Stimulated activated CD8-positive, alpha-beta memory T cell treated with anti-CD3 and anti-CD28 coated beads, Interleukin-12 subunit alpha, Interleukin-12 subunit beta, amount 100 ng/mL, for 1 hour (primary cell): ENCODE results near the gene OR6C2.
"Not testable (repeated sequence)": the region's sequence is repeated elsewhere in the genome, so short reads cannot be mapped to it uniquely, and the experiment has no call there.

Experiments
- DNase-seq: peaks from one replicate; pipeline ENCODE4 v3.0.0-alpha.2; 2020; ENCODE audit warnings: low read depth

The OR6C2 gene

DNA sequence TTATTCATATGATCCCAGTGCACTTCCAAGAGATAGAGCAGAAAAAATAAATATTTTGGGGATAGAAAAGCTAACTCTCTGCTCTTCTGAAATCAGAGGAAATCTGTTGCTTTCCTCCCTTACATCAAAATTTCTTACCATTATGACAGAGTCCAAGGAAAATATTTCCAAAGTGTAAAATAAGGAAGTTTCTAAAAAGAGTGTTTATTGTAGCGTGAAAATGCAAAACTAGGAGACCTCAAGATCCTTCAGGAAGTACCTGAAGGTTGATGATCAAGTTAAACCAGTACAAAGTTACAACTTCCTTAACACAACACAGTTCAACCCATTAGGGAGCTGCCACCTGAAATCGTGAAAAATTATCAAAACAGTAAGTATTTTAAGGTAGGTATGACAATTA, at the start of gene OR6C2:
Gene OR6C2 (plus strand): TSS at position 301 of the 400 bp plus-strand sequence. CDS start 8,138 bp downstream, outside the sequence.
- no peak for DNase-seq

DNA sequence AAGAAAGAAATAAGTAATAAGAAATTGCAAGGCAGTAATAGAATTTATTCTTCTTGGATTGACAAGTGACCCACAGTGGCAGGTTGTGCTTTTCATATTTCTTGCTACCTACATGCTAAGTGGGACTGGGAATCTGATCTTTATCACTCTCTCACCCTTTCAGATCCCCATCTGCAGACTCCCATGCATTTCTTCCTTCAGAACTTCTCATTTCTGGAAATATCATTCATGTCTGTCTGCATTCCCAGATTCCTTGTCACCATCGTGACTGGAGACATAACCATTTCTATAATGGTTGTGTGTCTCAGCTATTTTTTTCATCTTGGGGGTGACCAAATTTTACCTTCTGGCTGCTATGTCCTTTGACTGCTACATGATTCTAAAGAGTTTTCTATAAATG, 47.5 kb upstream of the OR6C2 start:
- no peak for DNase-seq

DNA sequence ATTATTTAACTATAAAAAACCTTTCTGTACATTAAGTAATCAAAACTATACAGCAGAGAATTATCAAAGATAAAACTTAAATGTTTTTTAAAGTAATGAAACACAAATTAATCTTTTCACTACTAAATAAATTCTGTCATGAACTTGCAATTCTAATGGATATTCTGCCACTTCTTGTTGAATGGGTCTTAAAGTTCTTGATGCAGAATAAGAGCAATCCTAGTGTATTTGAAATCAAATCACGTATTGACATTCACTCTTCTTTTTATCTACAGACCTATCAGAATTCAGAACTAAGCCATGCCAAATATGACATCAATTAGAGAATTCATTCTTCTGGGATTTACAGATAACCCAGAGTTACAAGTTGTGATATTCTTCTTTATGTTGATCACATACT, 43.6 kb upstream of the OR6C2 start, which contains the start of gene OR6C65:
Gene OR6C65 (plus strand): TSS at position 301 of the 400 bp plus-strand sequence. CDS start 0 bp downstream, at position 301.
- DNase-seq, result no peak

DNA sequence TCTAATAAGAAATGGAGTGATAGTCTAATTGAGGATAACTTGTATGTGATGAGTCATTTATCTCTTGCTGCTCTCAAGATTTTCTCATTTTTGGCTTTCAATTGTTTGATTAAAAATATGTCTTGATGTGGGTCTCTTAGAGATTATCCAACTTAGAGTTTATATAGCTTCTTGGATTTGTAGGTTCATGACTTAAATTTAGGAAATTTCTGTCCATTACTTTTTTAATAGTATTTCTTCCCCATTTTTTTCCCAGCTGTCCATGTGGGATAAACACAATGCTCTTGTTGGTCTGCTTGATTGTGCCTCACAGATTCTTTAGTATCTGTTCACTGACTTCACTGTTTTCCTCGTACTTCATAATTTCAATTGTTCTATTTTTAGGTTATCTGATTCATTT, 36.0 kb upstream of the OR6C2 start:
- no peak for DNase-seq

DNA sequence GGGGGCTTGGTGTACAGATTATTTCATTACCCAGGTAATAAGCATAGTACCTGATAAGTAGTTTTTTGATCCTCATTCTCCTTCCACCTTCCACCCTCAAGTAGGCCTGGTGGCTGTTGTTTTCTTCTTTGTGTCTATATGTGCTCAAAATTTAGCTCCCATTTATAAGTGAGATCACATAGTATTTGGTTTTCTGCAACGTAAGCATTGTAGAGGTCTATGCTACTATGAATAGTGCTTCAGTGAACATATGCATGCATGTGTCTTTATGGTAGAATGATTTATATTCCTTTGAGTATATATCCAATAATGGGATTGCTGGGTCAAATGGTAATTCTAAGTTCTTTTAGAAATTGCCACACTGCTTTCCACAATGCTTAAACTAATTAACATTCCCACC, 34.7 kb upstream of the OR6C2 start:
- not testable (repeated sequence) for DNase-seq

DNA sequence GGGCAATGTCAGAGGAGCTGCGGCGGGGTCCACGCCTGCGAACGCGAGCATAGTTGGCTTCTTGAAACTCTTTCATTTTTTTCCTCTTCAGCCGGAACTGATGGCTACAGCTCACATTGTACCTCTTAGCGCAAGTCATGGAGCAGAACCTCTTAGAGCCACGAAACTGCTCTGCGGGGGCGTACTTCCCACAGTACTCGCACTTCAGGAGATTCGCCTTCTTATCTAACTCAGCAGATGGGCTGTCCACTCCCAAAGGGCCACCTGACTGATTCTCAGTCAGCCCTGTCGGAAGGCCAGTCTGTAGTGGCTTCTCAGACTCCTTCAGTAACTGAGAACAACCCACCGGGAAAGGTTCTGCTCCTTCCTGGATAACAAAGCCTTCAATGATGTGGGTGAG, 31.7 kb upstream of the OR6C2 start:
- DNase-seq, result not testable (repeated sequence)

DNA sequence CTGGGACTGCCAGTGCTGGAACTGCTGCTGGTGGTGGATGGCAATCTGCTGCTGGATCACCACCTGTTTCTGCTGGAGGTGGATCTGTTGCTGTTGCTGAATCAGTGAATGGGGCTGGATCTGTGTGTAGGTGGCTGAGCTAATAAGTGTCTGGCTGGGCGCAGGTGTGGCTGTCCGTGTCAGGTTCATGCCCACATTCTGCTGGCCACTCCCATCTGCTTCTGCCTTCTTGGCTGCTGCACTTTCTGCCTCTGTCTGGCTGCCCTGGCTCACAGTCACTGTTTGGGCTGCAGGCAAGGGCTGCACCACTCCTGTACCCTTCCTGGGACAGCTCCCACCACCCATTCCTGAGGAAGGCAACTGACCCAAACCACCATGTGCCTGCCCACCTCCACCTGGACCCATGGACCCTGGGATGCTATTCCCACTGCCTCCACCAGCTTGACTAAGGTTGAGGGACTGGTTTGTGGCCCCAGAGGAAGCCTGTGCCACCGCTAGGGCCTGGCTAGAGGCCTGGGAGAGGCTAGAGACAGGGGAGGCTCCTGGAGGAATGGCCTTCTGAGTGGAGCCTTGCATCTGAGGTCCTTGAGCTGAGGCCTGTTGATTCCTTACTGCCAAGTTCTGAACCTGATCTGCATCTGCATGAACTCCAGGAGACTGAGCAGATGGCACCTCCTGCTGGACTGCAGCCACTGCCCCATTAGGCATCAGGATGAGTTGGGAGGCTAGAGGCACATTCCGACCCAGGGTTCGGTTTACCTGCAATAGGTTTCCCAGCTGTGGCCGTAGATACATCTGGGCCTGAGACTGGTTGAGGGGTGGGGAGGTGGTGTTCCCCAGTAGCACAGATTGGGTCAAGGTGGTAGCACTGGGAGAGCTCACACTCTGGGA, 30.1 kb upstream of the OR6C2 start:
- DNase-seq, result not testable (repeated sequence)

DNA sequence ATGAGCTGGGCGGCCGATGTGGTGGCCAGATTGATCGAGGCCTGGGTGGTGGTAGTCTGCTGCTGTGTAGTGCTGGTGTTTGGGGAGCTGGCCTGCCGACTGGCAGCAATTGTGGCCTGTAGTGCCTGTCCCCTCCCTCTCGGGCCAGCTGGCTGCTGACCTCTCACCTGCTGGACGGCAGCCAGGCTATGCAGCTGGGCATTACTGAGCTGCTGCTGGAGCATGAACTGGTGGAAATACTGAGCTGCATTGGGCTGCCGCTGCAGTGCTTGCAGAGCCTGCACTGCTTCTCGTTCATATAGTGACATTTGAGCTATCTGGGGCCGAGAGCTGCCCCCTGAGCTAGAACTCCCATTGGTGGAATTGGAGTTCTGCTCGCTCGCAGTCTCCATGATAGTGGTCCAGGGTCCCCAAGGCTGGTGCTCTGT, 29.5 kb upstream of the OR6C2 start:
- DNase-seq, result not testable (repeated sequence)

DNA sequence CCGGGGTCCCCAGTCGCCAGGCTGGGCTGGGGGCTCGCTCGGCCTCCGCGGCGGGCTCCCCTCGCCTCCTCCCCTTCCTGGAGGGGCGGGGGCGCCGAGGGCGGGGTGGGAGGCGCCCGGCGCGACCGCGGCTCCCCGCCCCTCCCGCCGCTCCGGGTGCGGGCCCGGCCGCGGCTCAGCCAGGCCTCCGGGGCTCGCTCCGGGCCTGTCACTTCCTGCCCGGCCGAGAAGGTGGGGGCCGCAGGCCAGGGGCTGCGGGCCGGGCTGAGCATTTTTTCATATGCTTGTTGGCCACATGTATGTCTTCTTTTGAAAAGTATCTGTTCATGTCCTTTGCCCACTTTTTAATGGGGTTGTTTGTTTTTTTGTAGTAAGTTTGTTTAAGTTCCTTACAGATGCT, 29.0 kb upstream of the OR6C2 start:
- DNase-seq, result not testable (repeated sequence)

DNA sequence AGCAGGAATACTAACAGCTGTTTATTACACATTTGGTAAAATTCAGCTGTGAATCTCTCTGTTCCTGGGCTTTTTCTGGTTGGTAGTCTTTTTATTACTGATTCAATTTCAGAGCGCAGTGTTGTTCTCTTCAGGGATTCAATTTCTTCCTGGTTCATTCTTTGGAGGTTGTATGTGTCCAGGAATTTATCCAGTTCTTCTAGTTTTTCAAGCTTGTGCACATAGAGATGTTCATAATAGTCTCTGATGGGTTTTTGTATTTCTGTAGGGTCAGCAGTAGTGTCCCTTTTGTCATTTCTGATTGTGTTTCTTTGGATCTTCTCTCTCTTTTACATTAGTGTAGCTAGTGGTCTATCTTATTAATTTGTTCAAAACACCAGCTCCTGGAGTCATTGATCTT, 26.9 kb upstream of the OR6C2 start:
- DNase-seq, result no peak

DNA sequence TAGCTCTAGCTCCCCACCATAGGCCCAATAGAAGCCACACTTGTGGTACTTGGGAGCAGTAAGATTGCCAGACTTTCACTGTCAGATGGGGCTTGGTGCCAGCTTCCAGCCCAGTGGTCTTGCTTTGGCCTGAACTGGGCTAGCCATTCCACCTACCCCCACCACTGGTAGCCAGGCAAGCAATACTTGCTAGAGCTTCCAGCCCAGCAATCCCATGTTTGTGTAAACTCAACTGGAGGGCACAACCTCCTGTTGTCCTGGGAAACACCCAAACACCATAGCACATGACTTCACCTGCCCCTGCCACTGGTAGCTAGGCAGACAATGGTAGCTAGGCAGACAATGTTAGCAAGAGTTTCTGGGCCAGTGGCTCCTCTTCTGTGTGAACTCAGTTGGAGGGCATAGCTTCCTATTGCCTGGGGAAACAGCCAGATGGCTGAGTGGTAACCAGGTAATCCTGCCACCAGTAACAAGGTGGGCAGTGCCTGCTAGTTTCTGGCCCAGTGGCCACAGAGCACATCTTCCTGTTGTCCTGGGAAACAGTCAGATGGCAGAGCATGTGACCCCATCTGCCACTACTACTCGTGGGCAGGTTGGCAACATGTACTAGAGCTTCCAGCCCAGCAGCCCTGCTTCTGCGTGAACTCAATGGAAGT, 23.4 kb upstream of the OR6C2 start:
- DNase-seq, result no peak

DNA sequence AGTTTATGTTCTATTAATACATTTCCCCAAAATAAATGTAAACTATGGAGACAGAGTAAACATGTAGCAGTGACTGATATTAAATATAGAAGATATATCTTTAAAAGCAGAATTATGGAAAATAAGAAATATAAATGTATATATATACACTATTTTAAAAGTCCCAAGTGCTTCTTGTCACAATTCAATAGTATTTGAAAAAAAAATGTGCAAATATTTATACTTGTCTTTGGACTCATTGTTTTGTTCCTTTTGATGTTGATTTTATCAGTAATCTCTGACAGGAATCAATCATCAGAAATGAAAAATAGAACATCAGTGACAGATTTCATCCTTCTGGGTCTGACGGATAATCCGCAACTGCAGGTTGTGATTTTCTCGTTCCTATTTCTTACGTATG, 17.9 kb upstream of the OR6C2 start, which contains the start of gene OR6C76:
Gene OR6C76 (plus strand): TSS at position 301 of the 400 bp plus-strand sequence. CDS start 0 bp downstream, at position 301.
- DNase-seq, result no peak

DNA sequence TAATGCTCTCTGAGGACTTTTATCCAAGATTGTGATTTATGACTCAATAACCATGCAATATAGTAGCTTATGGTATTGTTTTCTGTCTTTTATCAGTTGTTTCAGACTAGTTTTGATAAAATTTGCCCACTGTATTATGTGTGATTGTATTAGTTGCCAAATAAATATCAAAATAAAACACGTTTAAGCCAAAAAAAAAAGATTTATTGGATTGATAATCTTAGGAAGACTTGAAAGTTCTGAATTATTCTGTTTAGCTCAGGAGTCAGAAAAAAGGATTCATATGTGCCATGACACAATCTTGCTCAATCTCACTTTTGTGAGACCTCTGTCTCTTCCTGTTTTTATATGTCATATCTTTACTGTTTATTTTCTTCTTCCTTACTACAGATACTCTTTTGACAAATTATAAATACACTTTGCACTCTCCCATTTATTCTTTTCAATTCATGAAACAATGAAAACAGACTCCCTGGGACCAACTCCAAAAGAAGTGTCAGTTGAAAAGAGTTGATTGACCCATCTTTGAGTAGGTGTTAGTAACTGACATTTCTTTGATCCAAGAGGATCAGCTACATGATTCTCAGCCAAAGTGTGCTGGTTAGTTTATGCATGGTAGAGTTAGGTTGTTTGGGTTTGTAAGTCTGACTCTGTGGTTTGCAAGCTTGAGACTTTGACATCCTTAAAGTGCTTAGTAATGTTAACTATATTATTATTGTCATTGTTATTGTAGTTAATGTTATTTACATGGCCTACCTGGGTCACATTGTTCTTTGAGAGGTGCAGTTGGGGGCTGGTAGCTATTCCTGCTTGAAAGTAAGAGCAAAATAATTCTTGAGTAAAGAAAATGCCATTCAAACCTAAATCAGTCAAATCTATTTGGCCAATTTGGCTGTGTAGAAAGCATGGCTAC, 15.3 kb upstream of the OR6C2 start:
- no peak for DNase-seq

DNA sequence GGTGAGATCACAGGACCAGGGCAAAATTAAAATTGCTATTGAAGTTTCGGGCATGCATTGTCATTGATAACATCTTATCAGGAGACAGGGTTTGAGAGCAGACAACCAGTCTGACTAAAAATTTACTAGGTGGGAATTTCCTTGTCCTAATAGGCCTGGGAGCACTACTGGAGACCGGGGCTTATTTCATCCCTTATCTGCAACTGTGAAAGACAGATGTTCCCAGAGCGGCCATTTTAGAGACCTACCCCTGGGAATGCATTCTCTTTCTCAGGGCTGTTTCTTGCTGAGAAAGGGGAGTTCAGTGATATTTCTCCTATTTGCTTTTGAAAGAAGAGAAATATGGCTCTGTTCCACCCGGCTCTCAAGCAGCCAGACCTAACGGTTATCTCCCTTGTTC, 2.6 kb upstream of the OR6C2 start:
- DNase-seq, result not testable (repeated sequence)

DNA sequence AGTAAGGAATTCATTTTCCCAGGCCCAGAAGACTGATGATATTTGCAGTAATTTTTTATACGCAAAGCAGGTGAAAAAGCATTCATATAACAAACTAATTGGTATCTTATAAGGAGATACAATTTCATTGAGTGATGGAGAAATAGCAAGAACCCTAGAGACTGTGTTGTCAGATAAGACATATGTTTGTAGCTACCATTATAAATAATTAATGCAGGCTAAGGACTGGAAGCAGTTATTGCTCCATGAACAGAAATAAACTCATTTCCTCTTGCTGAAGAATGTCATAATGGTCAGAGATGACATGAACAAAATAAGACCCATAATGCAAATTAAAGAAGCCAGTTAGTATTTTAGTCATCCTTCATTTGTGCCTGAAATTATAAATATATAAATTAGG, 1.5 kb downstream of the OR6C2 start:
- DNase-seq, result no peak

DNA sequence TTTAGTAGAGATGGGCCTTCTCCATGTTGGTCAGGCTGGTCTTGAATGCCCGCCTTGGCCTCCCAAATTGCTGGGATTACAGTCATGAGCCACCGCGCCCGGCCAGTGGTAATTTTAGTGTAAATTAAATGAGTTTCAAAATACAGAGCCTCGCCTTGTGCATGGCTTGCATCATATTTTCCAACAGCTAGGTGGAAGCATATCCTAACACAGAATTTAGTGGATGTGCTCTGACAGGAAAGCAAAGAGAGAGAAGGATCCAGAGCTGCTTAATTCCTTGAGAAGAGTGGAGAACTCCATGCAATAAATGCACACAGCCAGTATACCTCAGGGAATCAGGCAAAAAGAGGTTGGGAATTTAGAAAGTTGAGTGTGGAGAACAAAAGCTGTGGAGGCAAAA, 2.5 kb downstream of the OR6C2 start:
- DNase-seq, result no peak

DNA sequence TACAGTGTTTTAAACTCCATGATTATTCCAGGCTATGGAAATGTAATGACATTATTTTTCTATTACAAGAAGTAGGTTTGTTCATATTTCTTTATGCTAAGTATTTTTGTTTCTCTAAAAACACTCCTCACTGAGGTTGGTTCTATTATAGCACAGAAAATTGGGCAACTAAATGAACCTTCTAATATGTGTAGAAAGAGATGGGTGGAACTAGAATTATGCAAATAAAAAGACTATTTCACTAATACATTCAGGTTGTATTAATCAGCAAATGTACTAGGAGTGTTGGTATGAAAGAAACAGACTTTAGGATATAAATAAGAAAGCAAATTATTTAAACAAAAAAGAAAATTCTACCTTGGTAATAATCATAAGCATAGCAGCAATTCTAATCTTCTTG, 4.9 kb downstream of the OR6C2 start:
- no peak for DNase-seq

DNA sequence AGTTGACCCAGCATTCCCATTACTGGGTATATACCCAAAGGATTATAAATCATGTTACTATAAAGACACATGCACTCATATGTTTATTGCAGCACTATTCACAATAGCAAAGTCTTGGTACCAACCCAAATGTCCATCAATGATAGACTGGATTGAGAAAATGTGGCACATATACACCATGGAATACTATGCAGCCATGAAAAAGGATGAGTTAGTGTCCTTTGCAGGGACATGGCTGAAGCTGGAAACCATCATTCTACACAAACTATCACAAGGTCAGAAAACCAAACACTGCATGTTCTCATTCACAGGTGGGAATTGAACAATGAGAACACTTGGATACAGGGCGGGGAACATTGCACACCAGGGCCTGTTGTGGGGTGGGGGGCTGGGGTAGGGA, 21.1 kb downstream of the OR6C2 start:
- DNase-seq, result not testable (repeated sequence)

DNA sequence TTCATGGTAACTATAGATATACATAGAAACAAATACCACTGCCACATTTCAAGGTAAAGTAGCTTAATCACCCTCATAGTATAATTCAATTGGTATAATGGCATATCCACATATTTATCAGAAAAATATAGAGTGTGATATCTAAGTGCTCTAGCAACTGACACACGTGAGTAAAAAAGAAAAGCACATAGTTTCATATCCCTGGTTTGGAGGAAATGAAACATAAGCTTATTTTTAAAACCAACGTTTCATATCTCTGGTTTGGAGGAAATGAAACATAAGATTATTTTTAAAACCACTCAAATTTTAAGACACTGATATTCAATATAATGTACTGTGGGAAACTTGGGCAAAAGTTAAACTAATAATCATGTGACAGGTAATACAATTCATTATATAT, 24.0 kb downstream of the OR6C2 start:
- DNase-seq, result no peak

DNA sequence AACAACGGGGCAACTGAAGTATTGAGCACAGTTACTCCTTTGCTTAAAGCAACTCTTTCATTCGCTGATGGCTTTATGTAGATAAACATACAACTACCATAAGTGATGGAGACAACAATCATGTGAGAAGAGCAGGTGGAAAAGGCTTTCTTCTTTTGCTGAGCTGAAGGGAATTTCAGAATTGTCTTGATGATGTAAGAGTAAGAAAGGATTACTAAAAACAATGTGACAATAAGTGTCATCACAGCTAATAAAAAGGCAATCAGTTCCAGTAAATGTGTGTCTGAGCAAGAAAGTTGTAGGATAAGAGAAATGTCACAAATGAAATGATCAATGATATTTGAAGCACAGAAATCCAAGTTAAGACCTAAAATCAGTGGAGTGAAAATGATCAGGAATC, 25.4 kb downstream of the OR6C2 start:
- DNase-seq, result no peak

DNA sequence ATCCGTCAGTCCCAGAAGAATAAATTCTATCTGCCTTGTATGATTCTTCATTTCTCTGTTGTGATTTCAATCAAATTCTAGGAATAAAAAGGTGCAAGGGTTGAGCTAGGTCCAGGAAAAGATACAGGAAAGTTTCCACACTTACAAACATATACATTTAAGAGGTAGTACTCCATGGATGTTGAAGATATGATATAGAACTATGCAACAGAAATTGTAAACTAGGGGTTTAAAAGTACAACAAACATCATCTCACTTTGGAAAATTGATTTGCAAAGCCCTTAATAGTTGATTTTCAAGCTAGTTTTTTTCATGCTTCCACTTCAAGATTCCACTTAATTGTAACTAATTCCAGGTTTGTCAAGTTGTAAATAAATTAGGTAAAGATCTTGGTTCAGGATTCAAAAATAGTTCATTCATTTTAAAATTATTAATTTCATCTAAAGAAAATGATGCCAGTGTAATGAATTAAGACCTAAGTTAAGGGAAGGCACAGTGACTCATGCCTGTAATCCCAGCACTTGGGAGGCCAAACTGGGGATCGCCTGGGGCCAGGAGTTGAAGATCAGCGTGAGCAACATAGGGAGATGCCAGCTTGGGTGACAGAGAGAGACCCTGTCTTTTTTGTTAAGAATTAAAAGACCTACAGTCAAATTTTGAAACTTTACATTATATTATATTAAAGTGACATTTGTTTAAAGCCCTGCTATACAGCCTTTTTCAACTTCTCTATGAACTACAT, 26.4 kb downstream of the OR6C2 start, which contains the start of gene OR6C70:
Gene OR6C70 (minus strand): TSS at position 51 of the 742 bp plus-strand sequence. CDS start 0 bp downstream, at position 51.
- no peak for DNase-seq
